Epithelial cell of proximal tubule (primary cell): ENCODE measurements around the gene BMI1. TPM values are rescaled to one million over a fixed set of nuclear protein-coding genes. Genes with fewer than 3 reads are reported as not detected.
A peak's percentile ranks its signal among the peaks of the same experiment; 100 is the strongest.
"Not testable (repeated sequence)": the region's sequence is repeated elsewhere in the genome, so short reads cannot be mapped to it uniquely, and the experiment has no call there.

Source experiments
- DNase-seq: peaks from one replicate; pipeline ENCODE4 v3.0.0-alpha.2; 2011; ENCODE audit warnings: low read depth
- H3K4me3 ChIP-seq: 2 replicates; pipeline ENCODE4 v1.5.1; 2011; ENCODE audit warnings: low read depth, mild to moderate bottlenecking, low read length
- CTCF ChIP-seq: conservative IDR thresholded peaks from 2 replicates; pipeline ENCODE4 v1.5.1; 2012; ENCODE audit warnings: low read depth, mild to moderate bottlenecking, low read length
- total RNA-seq: library from RNA; depleted of rRNA; stranded (reverse); fragments of >200 nt; gene quantifications from 2 replicates; pipeline ENCODE4 v1.2.3, GENCODE V29; 2015

BMI1 gene
- total RNA-seq, 1 donor from 2014 or later, result 29.6 TPM

DNA sequence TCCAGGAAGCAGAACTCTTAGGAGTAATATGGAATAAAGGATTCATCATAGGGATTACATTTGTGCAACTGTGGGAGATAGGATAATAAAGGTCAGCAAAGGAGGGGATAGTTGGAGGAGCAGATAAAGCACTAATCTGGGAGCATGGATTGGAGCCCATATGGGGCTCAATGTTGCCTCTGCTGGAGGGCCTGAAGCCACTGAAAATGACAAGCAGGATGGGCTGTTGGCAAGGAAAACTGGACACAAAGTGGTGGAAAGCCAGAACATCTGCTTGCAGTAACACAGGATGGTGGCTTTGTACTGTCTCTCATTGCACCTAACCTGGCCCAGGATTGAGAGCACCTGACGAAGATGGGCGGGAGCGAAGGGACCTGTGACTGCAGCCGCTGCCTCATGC lies 19.7 kb upstream of the BMI1 start:
- no peak overlapping the region for H3K4me3 ChIP-seq
- peak; percentile 8 for TF ChIP-seq CTCF
- no peak for DNase-seq

DNA sequence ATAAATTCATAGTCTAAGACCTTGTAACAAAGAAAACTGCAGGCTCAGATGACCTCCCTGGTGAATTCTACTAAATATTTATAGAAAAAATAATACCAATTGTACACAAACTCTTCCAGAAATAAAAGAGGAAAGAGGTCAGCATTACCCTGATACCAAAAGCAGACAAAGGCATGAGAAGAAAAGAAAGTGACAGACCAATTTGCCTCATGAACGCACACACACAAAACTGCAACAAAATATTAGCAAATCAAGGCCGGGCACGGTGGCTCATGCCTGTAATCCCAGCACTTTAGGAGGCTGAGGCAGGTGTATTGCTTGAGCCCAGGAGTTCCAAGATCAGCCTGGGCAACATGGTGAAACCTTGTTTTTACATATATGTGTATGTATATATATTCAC lies 17.4 kb upstream of the BMI1 start:
- no peak for DNase-seq
- H3K4me3 ChIP-seq, result no peak overlapping the region
- no peak for TF ChIP-seq CTCF

GRCh38 chr10:22305721-22306120 lies 15.2 kb upstream of the BMI1 start:
- no peak for DNase-seq

DNA sequence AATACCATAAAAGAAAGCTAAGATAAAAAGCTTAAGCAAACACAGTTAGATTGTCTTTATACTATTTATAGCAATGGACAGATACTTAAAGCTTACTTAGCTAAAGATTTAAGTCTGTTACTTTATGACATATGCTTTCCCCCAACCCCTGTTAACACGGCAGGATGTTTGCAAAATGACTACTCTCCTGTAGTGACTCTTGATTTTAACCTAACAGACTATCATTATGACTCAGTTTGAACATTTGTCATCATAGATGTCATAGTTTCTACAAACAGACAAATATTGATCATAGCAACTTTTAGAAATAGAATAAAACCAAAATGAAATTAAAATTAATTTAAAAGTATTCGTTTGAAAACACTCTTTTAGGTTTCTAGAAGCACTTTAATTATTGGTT lies 12.5 kb upstream of the BMI1 start:
- DNase-seq, result no peak
- TF ChIP-seq CTCF, result no peak
- H3K4me3 ChIP-seq, result no peak overlapping the region

More at GRCh38 chr10:22305721-22306120, 15.2 kb upstream of the BMI1 start:
- TF ChIP-seq CTCF, result no peak
- H3K4me3 ChIP-seq, result no peak overlapping the region

DNA sequence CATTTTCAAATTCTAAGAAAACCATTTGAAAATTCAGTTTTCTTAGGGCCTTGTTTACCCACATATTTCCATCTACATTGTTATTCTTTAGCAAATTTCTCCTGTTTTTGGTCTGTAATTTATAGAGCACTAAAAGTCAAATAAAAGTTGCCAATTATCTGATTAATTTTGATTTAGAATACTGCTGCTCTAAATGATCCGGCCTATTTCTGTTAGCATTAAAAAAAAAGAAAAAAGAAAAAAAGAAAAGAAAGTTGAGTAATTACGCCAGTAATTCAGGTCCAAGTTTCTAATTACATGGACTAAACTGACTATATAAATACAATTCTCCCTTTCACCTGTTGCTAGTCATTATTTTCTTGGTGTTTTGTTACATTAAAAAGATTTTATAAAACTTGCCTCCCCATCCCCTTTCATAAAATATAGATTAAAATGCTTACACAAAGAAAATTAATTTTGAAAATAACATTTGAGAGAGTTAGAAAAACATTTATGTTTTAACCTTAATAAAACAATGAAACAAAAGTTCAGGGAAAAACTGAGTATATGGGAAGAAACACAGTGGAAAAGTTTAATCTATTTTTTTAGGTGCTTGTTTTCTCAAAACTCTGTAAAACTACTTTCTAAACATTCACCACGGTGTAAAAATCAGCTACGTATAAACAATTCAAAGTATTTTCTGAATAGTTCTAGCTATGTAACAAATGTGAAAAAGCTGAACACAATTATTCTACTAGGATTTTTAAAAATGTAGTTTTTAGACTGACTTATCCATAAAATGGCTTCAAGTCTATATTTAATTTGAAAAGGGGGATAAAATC lies 11.5 kb upstream of the BMI1 start:
- no peak for TF ChIP-seq CTCF
- DNase-seq, result no peak
- no peak overlapping the region for H3K4me3 ChIP-seq

DNA sequence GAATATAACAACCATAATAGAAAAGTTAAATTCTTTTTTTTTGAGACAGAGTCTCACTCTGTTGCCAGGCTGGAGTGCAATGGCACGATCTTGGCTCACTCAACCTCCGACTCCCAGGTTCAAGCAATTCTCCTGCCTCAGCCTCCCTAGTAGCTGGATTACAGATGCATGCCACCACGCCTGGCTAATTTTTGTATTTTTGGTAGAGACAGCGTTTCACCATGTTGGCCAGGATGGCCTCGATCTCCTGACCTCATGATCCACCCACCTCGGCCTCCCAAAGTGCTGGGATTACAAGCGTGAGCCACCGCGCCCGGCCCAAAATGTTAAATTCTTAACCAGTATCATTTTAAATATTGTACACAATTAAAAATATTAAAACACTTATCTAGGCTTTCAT lies 10.9 kb upstream of the BMI1 start:
- DNase-seq, H3K4me3 ChIP-seq: not testable (repeated sequence)

GRCh38 chr10:22310928-22311327 lies 10.0 kb upstream of the BMI1 start:
- no peak for TF ChIP-seq CTCF
- DNase-seq, result no peak
- no peak overlapping the region for H3K4me3 ChIP-seq
